ENCODE results near the gene SPARC. TPM values are rescaled to one million over a fixed set of nuclear protein-coding genes. Genes with fewer than 3 reads are reported as not detected.

SPARC gene
- total RNA-seq, 4 donors from 2014 or later, result 194 to 521 (median 352) TPM

GRCh38 chr5:151665613-151666012 is 21.1 kb downstream of the SPARC start:
- peaks cover 0 to 90% of the 10 kb centered on the region in 2 donors for H3K36me3 ChIP-seq
- peak overlapping the region in 3 of 4 donors; percentile 47 to 84 (median 80) for H3K27ac ChIP-seq
- no peak overlapping the region for H3K4me3 ChIP-seq
- no peak for TF ChIP-seq CTCF (IDR thresholded peaks at IDR 0.05)
- TF ChIP-seq POLR2A (IDR thresholded peaks at IDR 0.05), result no peak
- TF ChIP-seq EP300 (IDR thresholded peaks at IDR 0.05), result no peak
- no peak for TF ChIP-seq POLR2AphosphoS5 (IDR thresholded peaks at IDR 0.05)
- WGBS, 2 donors (ENCODE audit: low coverage in 1 of 2), result 0% methylated on average over 2 of the region's 2 CpGs; no CpG with 5 or more reads in 1 of the 2 donors
- no peak for ATAC-seq
- peaks cover 0 to 85% (median 38%) of the 10 kb centered on the region in 3 donors for H3K4me1 ChIP-seq
- H3K9me3 ChIP-seq, result no peaks in the 10 kb centered on the region
- H3K27me3 ChIP-seq, result no peaks in the 10 kb centered on the region

DNA sequence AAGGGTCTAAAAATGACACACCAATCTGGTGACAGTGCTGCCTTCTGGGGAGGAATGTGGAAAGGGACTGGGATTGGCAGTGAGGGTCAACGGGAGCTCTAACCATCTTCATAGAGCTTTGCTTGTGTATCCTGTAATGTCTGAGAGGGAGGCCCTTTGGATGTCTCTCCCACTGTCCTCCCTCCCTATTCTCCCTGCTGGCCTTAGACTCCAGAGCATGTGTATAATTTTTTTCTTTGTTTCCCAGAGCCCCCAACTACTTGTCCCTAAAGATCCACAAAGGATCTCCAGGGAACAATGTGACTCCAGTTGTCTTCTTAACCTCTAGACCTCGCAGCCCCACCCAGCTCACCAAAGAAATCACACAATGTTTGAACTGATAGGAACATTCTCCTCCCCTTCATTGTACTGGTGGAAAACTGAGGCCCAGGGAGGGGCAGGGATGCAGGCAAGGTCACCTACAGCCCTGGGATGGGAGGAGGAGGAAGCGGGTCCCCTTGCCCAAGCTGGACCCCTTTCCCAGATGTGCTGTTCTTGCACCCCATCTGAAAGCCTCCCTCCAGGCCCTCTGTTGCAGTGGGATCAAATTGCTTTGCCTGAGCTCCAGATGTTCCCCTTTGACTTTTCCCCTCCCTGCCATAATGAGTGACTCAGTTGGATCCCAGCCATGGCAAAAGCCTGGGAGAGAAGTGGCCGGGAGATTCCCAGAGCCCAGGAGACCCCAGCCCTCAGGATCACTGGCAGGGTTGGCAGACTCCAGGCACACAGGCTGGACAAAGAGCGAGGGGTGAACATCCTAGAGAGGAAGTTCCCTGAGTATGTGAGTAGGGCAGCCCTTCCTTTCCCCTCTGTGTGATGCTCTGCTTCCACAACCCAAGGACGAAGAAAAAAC is 21.8 kb downstream of the SPARC start:
- Histone ChIP-seq H3K27ac (peak overlapping the region in 3 of 4 donors; percentile 47 to 84 (median 80)), H3K27me3 (no peaks in the 10 kb centered on the region), H3K9me3 (no peaks in the 10 kb centered on the region), H3K36me3 (peaks cover 0 to 83% of the 10 kb centered on the region in 2 donors), H3K4me1 (peaks cover 0 to 83% (median 35%) of the 10 kb centered on the region in 3 donors), H3K4me3 (no peak overlapping the region)
- ATAC-seq, result peak; percentile 9
- WGBS, 2 donors (ENCODE audit: low coverage in 1 of 2), result 30 to 57% methylated on average over 1 to 2 of the region's 6 CpGs
- TF ChIP-seq POLR2A (IDR thresholded peaks at IDR 0.05) (no peak), EP300 (IDR thresholded peaks at IDR 0.05) (no peak), CTCF (IDR thresholded peaks at IDR 0.05) (no peak), POLR2AphosphoS5 (IDR thresholded peaks at IDR 0.05) (peak; percentile 12)

GRCh38 chr5:151663617-151664293 is 23.0 kb downstream of the SPARC start:
- Histone ChIP-seq H3K4me3 (no peak overlapping the region), H3K27me3 (no peaks in the 10 kb centered on the region), H3K9me3 (no peaks in the 10 kb centered on the region), H3K4me1 (peaks cover 0 to 82% (median 38%) of the 10 kb centered on the region in 3 donors), H3K36me3 (peaks cover 0 to 71% of the 10 kb centered on the region in 2 donors), H3K27ac (peak overlapping the region in 3 of 4 donors; percentile 47 to 84 (median 80))
- TF ChIP-seq POLR2AphosphoS5 (IDR thresholded peaks at IDR 0.05) (no peak), EP300 (IDR thresholded peaks at IDR 0.05) (no peak), POLR2A (IDR thresholded peaks at IDR 0.05) (no peak)
- peak; percentile 65 for ATAC-seq
- WGBS, 2 donors (ENCODE audit: low coverage in 1 of 2), result 38 to 44% methylated on average over 11 to 13 of the region's 17 CpGs

GRCh38 chr5:151662805-151663204 is 23.9 kb downstream of the SPARC start:
- Histone ChIP-seq H3K9me3 (no peaks in the 10 kb centered on the region), H3K27me3 (no peaks in the 10 kb centered on the region), H3K4me1 (peaks cover 0 to 76% (median 38%) of the 10 kb centered on the region in 3 donors), H3K36me3 (peaks cover 0 to 62% of the 10 kb centered on the region in 2 donors), H3K4me3 (no peak overlapping the region), H3K27ac (peak overlapping the region in 3 of 4 donors; percentile 47 to 84 (median 80))
- ATAC-seq, result no peak
- WGBS, 2 donors (ENCODE audit: low coverage in 1 of 2), result 60 to 64% methylated on average over 1 to 4 of the region's 4 CpGs
- TF ChIP-seq POLR2A (IDR thresholded peaks at IDR 0.05), result no peak
- TF ChIP-seq CTCF (IDR thresholded peaks at IDR 0.05), result no peak
- no peak for TF ChIP-seq EP300 (IDR thresholded peaks at IDR 0.05)
- TF ChIP-seq POLR2AphosphoS5 (IDR thresholded peaks at IDR 0.05), result no peak
